ENCODE measurements around the gene UCN.
A peak's percentile ranks its signal among the peaks of the same experiment; 100 is the strongest.

Gene UCN

DNA sequence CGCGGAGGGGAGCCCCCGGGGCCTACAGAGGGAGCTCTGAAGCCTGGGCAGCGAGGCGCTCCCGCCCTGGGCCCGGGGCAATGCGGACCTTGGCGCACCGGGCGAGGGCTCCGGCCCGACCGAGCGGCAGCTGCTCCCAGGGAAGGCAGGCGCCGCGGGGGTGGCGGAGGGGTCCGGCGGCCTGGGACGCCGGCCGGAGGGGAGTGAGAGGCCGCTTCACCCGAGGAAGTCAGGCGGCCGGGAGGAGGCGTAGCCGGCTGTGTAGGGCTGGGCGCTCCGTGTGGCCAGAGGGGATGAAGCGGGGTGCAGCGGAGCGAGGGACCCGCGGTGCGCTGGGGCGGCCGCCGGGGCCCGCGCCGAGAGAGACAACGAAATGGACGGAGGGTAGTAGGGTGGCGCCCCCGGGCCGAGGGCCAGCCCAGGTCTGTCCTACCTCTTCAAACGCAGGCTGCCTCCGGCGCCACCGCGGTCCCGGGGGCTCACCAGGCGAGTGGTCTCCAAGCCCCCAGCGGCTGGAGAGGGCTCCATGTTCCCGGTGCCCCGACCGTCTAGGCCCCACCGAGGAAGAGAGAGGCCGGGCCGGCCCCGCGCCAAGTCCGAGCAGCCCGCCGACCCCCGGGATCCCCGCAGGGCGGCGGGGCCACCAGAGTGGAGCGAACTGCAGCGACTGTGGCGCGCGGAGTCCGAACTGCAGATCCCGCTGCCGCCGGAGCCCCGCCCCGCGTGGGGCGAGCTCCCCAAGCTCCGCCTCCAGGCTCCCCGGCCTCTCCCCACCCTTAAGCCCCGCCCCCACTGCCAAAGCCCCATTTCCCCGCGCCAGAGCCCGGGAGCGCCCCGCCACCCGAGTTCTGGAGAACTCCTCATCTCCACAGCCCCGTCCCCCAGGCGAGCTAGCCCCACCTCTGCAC is 45.6 kb downstream of the UCN start, which contains the start of gene SLC30A3:
TSS of gene SLC30A3 (minus strand) at position 669 of the 908 bp plus-strand sequence. CDS start at position 528, 141 bp downstream.
- Histone ChIP-seq H3K4me1 (ENCODE audit: low read length) (peaks cover 5% of the 10 kb centered on the region; the same call in 1 of the 2 replicates), H4K20me1 (ENCODE audit: insufficient read depth, low read length) (no peaks in the 10 kb centered on the region), H2AFZ (ENCODE audit: low read length) (peak within 1 kb of the TSS; percentile 71), H3K9me2 (replicated peaks; ENCODE audit: insufficient read depth, low read length) (no peaks in the 10 kb centered on the region), H3K4me3 (ENCODE audit: low read length) (peak within 1 kb of the TSS; percentile 65), H3K79me2 (ENCODE audit: low read length) (no peaks in the 10 kb centered on the region), H3K9me3 (replicated peaks; ENCODE audit: insufficient read depth, low read length) (no peaks in the 10 kb centered on the region), H3F3A (ENCODE audit: insufficient read depth, low read length) (no peaks in the 10 kb centered on the region), H3K27ac (ENCODE audit: low read length) (no peak within 1 kb of the TSS), H3K4me2 (ENCODE audit: low read depth, low read length) (peak within 1 kb of the TSS; percentile 81), H3K27me3 (replicated peaks; ENCODE audit: insufficient read depth, low read length) (peaks cover 63% of the 10 kb centered on the region), H3K9ac (ENCODE audit: low read length) (no peak within 1 kb of the TSS), H3K36me3 (replicated peaks; ENCODE audit: insufficient read depth, low read length) (no peaks in the 10 kb centered on the region)
- TF ChIP-seq EZH2phosphoT487 (IDR thresholded peaks at IDR 0.05; ENCODE audit: low read length) (0 out of 2 replicates have a peak, but pooled peaks have one; percentile 66), EZH2 (optimal IDR thresholded peaks at IDR 0.05; ENCODE audit: low read depth, low read length) (peak; percentile 92)
- TF ChIP-seq, protein P1, sequence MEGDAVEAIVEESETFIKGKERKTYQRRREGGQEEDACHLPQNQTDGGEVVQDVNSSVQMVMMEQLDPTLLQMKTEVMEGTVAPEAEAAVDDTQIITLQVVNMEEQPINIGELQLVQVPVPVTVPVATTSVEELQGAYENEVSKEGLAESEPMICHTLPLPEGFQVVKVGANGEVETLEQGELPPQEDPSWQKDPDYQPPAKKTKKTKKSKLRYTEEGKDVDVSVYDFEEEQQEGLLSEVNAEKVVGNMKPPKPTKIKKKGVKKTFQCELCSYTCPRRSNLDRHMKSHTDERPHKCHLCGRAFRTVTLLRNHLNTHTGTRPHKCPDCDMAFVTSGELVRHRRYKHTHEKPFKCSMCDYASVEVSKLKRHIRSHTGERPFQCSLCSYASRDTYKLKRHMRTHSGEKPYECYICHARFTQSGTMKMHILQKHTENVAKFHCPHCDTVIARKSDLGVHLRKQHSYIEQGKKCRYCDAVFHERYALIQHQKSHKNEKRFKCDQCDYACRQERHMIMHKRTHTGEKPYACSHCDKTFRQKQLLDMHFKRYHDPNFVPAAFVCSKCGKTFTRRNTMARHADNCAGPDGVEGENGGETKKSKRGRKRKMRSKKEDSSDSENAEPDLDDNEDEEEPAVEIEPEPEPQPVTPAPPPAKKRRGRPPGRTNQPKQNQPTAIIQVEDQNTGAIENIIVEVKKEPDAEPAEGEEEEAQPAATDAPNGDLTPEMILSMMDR (IDR thresholded peaks at IDR 0.05; ENCODE audit: low read length): no peak; the same call in 1 of the 2 replicates
- DNase-seq: peak; percentile 62

DNA sequence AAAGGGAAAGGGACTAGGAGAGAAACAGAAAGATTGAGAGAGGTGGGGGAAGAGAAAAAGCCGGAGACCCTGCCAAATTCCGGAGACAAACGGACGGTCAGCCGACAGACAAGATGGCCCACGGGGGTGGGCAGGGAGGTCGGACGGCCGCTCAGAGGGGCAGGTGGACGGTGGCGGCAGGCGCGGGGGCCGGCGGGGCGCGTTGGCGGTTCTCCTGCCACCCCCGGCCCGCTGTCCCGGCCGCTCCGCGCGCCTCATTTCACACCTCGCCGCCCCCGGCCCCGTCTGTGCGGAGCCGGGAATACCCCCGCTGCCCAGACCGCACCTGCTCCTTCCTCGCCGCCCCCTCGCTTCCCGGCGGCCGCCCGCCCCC is 46.3 kb downstream of the UCN start:
- no peak overlapping the region for H3K4me3 ChIP-seq (ENCODE audit: low read length)

DNA sequence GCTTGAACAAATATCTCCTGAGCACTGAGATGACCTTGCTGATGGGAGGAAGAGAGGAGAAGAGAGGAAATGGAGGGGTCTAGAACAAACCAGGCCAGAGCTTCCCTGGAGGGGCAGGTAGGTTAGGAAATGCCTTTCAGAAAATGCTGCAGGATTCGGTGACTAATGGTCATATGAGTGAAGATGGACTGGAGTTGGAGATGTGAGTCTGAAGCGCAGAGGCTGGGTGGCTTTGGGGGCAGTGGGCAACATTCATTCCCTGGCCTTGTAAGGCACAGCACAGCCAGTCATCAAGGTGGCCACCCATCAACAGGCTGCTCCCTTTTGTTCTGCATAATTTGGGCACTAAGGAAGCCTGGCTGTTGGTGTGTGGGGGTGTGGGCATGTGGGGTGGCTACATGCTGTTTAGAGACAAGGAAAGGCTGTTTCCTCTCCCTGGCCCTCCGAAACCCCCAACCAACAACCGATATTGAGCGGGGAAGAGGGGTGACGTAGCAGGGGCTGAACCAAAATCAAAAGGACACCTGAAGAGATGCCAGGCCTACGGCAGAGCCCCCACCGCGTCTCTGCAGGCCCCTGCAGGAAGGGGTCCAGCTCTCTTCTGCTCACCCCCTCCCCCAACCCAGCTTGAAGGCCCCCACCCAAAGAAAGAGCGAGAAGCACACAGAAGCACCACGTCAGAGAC is 46.9 kb downstream of the UCN start:
- H3K27ac ChIP-seq (ENCODE audit: low read length): no peak overlapping the region
- no peak overlapping the region for H3K4me3 ChIP-seq (ENCODE audit: low read length)
- H3K4me1 ChIP-seq (ENCODE audit: low read length): peaks cover 5% of the 10 kb centered on the region; the same call in 1 of the 2 replicates
- no peaks in the 10 kb centered on the region for H3K79me2 ChIP-seq (ENCODE audit: low read length)
- H3K27me3 ChIP-seq (replicated peaks; ENCODE audit: insufficient read depth, low read length): peaks cover 76% of the 10 kb centered on the region
- TF ChIP-seq EZH2 (optimal IDR thresholded peaks at IDR 0.05; ENCODE audit: low read depth, low read length) (no peak), EZH2phosphoT487 (IDR thresholded peaks at IDR 0.05; ENCODE audit: low read length) (no peak)
- TF ChIP-seq, protein P1 (IDR thresholded peaks at IDR 0.05; ENCODE audit: low read length): no peak
- no peak overlapping the region for H3K9ac ChIP-seq (ENCODE audit: low read length)
- H3F3A ChIP-seq (ENCODE audit: insufficient read depth, low read length): no peaks in the 10 kb centered on the region
- DNase-seq: no peak
- no peaks in the 10 kb centered on the region for H4K20me1 ChIP-seq (ENCODE audit: insufficient read depth, low read length)
- no peaks in the 10 kb centered on the region for H3K36me3 ChIP-seq (replicated peaks; ENCODE audit: insufficient read depth, low read length)
- H3K9me2 ChIP-seq (replicated peaks; ENCODE audit: insufficient read depth, low read length): no peaks in the 10 kb centered on the region
- H2AFZ ChIP-seq (ENCODE audit: low read length): no peak overlapping the region
- no peak overlapping the region for H3K4me2 ChIP-seq (ENCODE audit: low read depth, low read length)
- no peaks in the 10 kb centered on the region for H3K9me3 ChIP-seq (replicated peaks; ENCODE audit: insufficient read depth, low read length)

More for the DNA sequence above, 46.3 kb downstream of the UCN start:
- no peaks in the 10 kb centered on the region for H3K79me2 ChIP-seq (ENCODE audit: low read length)
- no peaks in the 10 kb centered on the region for H4K20me1 ChIP-seq (ENCODE audit: insufficient read depth, low read length)
- no peak overlapping the region for H3K4me2 ChIP-seq (ENCODE audit: low read depth, low read length)
- H2AFZ ChIP-seq (ENCODE audit: low read length): no peak overlapping the region
- H3K9me2 ChIP-seq (replicated peaks; ENCODE audit: insufficient read depth, low read length): no peaks in the 10 kb centered on the region
- DNase-seq: no peak
- H3F3A ChIP-seq (ENCODE audit: insufficient read depth, low read length): no peaks in the 10 kb centered on the region
- peaks cover 5% of the 10 kb centered on the region; the same call in 1 of the 2 replicates for H3K4me1 ChIP-seq (ENCODE audit: low read length)
- no peak overlapping the region for H3K9ac ChIP-seq (ENCODE audit: low read length)
- no peaks in the 10 kb centered on the region for H3K36me3 ChIP-seq (replicated peaks; ENCODE audit: insufficient read depth, low read length)
- no peak for TF ChIP-seq EZH2 (optimal IDR thresholded peaks at IDR 0.05; ENCODE audit: low read depth, low read length)
- TF ChIP-seq, protein P1 (IDR thresholded peaks at IDR 0.05; ENCODE audit: low read length): no peak
- no peaks in the 10 kb centered on the region for H3K9me3 ChIP-seq (replicated peaks; ENCODE audit: insufficient read depth, low read length)
- H3K27ac ChIP-seq (ENCODE audit: low read length): no peak overlapping the region
- peaks cover 71% of the 10 kb centered on the region for H3K27me3 ChIP-seq (replicated peaks; ENCODE audit: insufficient read depth, low read length)

All from MM.1S (cell line).